ENCODE data around the gene C14orf119.

DNA sequence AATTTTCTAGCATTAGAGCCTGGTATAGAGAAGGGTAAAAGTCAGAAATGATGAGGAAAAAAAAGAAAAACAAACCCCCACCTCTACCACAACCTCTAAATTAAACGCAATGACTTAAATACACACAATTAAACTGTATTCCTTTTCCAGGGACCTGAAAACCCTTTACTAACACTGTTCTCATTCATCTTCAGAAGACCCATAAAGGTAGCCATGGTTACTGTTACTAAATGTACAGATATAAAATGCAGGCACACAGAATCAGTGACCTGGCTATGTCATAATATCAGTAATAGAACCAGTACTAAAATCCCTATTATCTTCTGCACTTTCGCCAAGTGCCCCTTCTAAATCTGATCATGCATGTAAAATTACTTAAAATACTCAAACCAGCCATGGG is 1.8 kb upstream of the C14orf119 start:
- TF ChIP-seq, protein P1, sequence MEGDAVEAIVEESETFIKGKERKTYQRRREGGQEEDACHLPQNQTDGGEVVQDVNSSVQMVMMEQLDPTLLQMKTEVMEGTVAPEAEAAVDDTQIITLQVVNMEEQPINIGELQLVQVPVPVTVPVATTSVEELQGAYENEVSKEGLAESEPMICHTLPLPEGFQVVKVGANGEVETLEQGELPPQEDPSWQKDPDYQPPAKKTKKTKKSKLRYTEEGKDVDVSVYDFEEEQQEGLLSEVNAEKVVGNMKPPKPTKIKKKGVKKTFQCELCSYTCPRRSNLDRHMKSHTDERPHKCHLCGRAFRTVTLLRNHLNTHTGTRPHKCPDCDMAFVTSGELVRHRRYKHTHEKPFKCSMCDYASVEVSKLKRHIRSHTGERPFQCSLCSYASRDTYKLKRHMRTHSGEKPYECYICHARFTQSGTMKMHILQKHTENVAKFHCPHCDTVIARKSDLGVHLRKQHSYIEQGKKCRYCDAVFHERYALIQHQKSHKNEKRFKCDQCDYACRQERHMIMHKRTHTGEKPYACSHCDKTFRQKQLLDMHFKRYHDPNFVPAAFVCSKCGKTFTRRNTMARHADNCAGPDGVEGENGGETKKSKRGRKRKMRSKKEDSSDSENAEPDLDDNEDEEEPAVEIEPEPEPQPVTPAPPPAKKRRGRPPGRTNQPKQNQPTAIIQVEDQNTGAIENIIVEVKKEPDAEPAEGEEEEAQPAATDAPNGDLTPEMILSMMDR (IDR thresholded peaks at IDR 0.05 in 4 of 5, conservative IDR thresholded peaks at IDR 0.05 in 1 of 5): no peak
- no peak for TF ChIP-seq POLR2A (IDR thresholded peaks at IDR 0.05)

Data from gastrocnemius medialis (tissue), 4 donors.